ENCODE measurements around the gene DHTKD1.

The DHTKD1 gene

GRCh38 chr10:12042409-12042796 lies 26.4 kb upstream of the DHTKD1 start:
- no peaks in the 10 kb centered on the region for H3K27me3 ChIP-seq (replicated peaks; ENCODE audit: control insufficient read depth, insufficient read depth, low read length)
- H3K36me3 ChIP-seq (ENCODE audit: control insufficient read depth, insufficient read depth, low read length), result no peaks in the 10 kb centered on the region
- no peak for TF ChIP-seq CTCF (IDR thresholded peaks at IDR 0.05; ENCODE audit: insufficient read depth, low read length, poor library complexity, severe bottlenecking)
- peak overlapping the region; percentile 100 for H3K4me3 ChIP-seq (replicated peaks; ENCODE audit: low read depth, low read length)
- DNase-seq (ENCODE audit: extremely low read depth, insufficient read length), result no peak

- TF ChIP-seq CTCF (IDR thresholded peaks at IDR 0.05; ENCODE audit: insufficient read depth, low read length, poor library complexity, severe bottlenecking), result no peak
- Histone ChIP-seq H3K4me3 (replicated peaks; ENCODE audit: low read depth, low read length) (peak within 1 kb of the TSS; percentile 100), H3K36me3 (ENCODE audit: control insufficient read depth, insufficient read depth, low read length) (no peaks in the 10 kb centered on the region), H3K27me3 (replicated peaks; ENCODE audit: control insufficient read depth, insufficient read depth, low read length) (no peaks in the 10 kb centered on the region)
- DNase-seq (ENCODE audit: extremely low read depth, insufficient read length), result peak; percentile 99
Observed at GRCh38 chr10:12042797-12043651, 25.7 kb upstream of the DHTKD1 start, which contains the start of gene UPF2. Gene UPF2, minus strand, starts transcription at chr10:12042809. Its CDS starts 7,386 bp downstream, at chr10:12035423.

- no peak overlapping the region for H3K4me3 ChIP-seq (replicated peaks; ENCODE audit: low read depth, low read length)
- TF ChIP-seq CTCF (IDR thresholded peaks at IDR 0.05; ENCODE audit: insufficient read depth, low read length, poor library complexity, severe bottlenecking), result no peak
- no peaks in the 10 kb centered on the region for H3K27me3 ChIP-seq (replicated peaks; ENCODE audit: control insufficient read depth, insufficient read depth, low read length)
- H3K36me3 ChIP-seq (ENCODE audit: control insufficient read depth, insufficient read depth, low read length), result no peaks in the 10 kb centered on the region
- DNase-seq (ENCODE audit: extremely low read depth, insufficient read length), result no peak
Observed at GRCh38 chr10:12045596-12045995, 23.2 kb upstream of the DHTKD1 start.

GRCh38 chr10:12048547-12048946 lies 20.2 kb upstream of the DHTKD1 start:
- Histone ChIP-seq H3K4me3 (replicated peaks; ENCODE audit: low read depth, low read length) (no peak overlapping the region), H3K27me3 (replicated peaks; ENCODE audit: control insufficient read depth, insufficient read depth, low read length) (no peaks in the 10 kb centered on the region), H3K36me3 (ENCODE audit: control insufficient read depth, insufficient read depth, low read length) (no peaks in the 10 kb centered on the region)
- DNase-seq (ENCODE audit: extremely low read depth, insufficient read length), result peak; percentile 70
- TF ChIP-seq CTCF (IDR thresholded peaks at IDR 0.05; ENCODE audit: insufficient read depth, low read length, poor library complexity, severe bottlenecking), result no peak

GRCh38 chr10:12050528-12050927 lies 18.2 kb upstream of the DHTKD1 start:
- Histone ChIP-seq H3K4me3 (replicated peaks; ENCODE audit: low read depth, low read length) (no peak overlapping the region), H3K36me3 (ENCODE audit: control insufficient read depth, insufficient read depth, low read length) (no peaks in the 10 kb centered on the region), H3K27me3 (replicated peaks; ENCODE audit: control insufficient read depth, insufficient read depth, low read length) (no peaks in the 10 kb centered on the region)
- no peak for DNase-seq (ENCODE audit: extremely low read depth, insufficient read length)
- TF ChIP-seq CTCF (IDR thresholded peaks at IDR 0.05; ENCODE audit: insufficient read depth, low read length, poor library complexity, severe bottlenecking), result no peak

Measured in GM06990 (cell line).